HS-27A (cell line): ENCODE measurements around the gene CALN1.

Experiments
- DNase-seq: peaks from one replicate; pipeline ENCODE4 v3.0.0-alpha.2; 2012; ENCODE audit warnings: low read depth, missing footprints

The CALN1 gene

DNA sequence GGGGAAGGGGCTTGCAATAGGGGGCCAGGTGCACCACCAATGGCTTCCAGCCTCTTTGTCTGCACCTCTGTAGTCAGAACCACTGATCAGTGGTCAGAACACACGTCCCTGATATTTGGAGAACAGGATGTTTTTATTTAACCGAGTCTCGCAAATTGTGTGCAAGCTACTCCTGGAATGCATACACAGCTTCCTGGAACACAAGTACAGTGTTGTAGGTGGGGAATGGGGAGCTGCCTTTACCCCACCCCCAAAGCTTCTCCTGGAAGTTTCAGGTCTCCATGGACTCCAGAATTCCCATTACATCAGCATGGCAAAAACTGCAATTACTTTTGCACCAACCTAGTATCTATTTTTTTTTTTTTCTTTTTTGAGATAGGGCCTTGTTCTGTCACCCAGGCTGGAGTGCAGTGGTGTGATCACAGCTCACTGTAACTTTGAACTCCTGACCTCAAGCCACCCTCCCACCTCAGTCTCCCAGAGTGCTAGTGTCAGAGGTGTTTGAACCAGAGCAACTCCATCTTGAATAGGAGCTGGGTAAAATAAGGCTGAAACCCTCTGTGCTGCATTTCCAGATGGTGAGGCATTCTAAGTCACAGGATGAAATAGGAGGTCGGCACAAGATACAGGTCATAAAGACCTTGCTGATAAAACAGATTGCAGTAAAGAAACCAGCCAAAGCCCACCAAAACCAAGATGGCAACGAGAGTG is 374.0 kb downstream of the CALN1 start:
- no peak for DNase-seq

DNA sequence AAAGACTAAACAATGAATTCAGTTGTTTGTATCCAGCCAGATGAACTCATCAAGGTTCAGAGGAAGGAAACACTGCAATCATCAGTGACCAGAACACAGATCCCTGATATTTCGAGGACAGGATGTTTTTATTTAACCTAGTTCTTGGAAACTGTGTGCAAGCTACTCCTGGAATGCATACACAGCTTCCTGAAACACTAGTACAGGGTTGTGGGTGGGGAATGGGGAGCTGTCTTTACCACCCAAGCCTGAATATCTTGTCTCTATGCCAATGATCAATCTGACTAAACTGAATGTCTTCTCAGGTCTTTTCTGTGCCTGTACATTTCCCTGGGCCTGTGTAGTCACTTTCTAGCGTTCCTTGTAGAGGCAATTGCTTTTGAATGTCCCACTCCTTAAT is 374.6 kb downstream of the CALN1 start:
- DNase-seq, result no peak

DNA sequence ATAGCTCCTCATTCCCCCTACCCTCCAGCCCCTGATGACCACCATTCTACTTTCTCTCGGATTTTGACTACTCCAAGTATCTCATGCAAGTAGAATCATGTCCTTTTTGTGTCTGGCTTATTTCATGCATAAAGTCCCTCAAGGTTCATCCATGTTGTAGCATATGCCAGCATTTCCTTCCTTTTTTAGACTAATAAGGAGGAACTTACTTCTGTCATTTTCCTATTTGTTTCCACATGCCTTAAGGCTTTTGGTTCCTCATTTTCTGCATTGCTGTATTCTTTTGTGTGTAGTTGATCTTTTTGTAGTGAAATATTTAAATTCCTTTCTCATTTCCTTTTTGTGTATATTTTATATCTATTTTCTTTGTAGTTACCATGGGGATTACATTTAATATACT is 376.9 kb downstream of the CALN1 start:
- DNase-seq, result no peak

DNA sequence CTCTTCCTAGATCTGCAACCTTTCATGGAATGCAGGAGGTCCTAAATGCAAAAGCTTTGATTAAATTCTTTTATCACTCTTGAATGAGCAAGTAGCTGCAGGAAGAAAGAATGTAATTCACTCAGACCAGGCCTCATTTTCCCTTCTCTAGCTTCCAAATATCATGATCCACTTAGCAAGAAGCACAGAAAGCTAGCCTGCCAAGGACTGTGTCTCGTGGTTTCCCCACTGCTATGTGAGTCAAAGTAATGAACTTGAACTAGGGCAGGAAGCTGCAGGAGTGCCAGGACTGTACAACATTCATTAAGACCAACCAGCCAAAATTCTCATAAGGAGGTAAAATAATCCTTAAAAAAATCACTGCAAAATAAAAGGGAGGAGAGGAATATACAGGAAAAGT is 379.2 kb downstream of the CALN1 start:
- DNase-seq, result no peak

DNA sequence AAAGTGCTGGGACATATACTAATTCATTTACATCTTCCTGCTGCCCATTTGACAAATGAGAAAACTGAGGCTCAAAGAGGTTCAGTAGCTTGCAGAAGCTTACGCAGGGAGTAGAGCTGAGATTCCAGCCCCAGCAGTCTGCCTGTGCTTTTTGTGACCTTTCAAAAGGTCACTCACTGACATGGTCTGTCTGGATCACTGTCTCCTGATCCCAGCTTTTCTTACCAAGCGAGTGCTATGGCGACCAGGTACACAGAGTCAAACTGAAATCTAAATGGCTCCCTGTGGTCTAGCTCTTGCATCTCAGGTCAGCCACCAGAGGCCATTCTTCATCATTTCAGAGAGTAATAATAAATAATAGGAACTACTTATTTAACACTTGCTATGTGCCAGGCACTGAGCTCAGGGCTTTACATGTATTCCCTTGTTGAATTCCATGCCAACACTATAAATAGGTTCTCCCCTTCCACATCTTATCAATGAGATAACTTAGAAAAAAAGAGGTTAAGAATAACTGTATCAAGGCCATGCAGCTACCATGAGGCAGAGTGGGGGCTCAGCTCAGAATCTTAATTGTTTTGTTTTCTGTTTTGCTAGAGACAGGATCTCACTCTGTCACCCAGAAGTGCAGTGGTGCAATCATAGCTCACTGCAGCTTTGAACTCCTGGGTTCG is 381.0 kb downstream of the CALN1 start:
- no peak for DNase-seq

DNA sequence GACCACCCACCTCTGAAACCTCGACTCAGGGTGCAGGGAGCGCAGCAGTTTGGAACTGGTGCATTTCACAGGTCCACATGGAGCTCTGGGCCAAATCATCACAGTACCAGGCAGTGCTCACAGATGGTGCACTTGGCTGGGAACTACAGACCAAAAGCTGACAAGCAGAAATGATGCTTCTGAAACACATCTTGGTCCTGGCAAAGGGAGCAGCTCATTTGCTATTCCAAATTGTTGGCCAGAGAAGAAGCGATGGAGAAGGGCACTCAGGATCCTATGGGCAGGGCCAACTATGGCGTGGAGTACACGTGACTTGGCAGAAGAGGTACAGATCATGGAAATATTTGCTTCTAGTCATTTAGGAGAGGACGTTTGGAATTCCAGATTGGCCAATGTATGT is 383.9 kb downstream of the CALN1 start:
- DNase-seq, result no peak

DNA sequence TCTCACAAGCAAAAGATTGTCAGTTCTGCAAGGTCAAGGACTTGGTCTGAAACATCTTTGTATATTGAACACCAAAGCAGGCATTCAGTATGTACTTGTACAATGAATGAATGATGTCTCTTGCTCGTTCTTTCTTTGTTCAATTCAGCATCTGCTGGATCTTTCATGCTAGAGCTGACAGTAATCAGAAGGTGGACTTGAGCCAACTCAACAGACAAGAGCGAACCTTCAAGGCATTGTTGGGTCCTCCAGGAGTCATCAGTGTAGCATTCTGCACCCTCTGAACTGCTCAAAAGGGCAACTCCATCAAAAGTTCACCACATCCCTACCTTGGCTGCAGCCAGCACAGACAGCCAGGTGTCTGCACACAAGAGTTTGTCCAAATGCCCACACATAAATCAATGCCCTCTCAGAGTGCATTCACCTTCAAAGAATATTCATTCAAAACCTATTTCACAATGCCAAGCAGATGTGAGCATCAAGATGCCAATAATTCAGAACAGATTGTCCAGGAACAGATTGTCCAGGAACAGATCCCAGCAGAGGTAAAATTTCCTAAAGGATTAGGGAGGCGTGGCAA is 386.7 kb downstream of the CALN1 start:
- no peak for DNase-seq

DNA sequence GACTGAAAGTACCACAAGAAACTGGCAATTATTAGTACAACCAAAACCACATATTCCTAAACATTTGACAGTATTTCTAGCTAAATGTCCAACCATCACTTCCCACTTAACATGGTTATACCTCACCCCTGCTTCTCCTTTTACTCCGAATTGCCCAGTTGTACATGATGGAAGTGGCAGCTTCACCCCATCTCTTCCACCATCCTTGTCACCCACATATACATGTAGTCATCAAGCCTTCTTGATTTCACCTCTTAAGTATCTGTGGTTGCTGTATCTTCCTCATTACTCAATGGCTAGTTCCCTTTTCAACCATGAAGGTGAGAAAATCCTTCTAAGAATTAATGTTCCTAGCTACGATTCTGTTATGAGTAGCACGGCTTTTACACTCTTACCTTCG is 388.2 kb downstream of the CALN1 start:
- no peak for DNase-seq

DNA sequence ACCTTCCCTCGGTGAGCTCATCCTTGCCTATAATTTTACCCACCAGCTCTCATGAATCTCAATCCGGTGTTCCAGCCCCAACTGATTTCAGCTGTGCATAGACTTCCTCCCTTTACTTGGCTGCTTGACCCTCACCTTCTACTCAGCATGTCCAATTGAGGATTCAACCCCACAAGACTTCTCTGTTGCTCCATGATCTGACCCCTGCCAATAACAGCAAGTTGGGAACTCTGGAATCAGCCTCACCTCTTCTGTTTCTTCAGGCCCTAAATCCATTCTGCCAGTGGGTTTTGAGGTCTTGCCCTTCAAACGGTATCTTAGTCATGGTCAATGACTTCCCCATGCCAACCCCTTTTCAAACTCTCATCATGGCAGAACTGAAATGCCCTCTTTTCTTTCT is 390.4 kb downstream of the CALN1 start:
- no peak for DNase-seq

DNA sequence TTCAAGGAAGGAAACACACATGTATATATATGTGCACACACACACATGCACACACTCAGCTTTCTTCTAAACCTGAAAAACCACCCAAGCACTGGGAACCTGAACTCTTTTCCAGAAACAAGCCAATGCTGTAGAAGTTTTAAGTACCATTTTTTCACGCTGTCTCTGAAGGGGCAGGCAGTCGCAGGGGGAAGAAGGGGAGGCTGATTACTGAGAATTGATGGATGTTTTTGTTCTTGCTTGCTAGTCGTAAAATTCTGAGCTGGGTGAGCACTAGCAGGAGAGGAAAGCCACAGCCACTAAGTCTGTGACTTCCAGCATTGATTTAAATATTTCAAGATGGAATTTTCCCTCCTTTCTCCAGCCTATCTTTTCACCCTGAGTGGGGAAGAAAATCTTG is 391.8 kb downstream of the CALN1 start:
- no peak for DNase-seq

DNA sequence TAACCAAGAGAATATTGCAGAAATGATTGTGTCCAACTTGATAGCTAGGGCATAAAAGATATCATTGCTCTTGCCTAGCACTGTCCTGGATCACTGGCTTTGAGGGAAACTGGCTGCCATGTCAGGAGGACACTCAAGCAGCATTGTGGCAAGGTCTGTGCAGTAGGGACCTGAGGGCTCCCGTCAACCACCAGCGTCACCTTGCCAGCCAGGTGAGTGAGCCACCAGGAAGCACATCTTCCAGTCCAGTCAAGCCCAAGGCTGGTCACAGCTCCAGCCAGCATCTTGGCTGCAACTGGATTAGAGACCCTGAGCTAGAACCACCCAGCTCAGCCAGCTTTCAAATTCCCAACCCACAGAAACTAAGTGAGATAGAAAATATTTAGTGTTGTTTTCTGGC is 392.7 kb downstream of the CALN1 start:
- DNase-seq, result no peak

DNA sequence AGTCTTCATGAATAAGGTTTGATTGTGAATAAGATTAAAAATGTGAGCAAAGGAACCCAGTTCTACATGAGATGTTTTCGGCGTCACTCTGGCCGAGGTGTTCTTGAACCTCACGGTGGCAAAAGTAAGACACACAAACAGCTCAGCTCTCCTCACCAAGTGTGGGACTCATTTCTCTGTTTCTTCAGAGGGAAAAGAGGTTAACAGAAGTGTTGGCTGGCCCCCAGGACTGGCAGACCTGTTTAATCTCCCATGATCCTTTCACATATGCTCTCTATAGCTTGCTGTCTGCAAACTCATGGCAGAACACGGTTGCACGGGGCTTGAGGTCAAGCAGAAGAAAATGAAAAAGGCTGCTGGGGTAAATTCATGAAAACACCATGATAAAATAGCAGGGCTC is 394.4 kb downstream of the CALN1 start:
- no peak for DNase-seq

DNA sequence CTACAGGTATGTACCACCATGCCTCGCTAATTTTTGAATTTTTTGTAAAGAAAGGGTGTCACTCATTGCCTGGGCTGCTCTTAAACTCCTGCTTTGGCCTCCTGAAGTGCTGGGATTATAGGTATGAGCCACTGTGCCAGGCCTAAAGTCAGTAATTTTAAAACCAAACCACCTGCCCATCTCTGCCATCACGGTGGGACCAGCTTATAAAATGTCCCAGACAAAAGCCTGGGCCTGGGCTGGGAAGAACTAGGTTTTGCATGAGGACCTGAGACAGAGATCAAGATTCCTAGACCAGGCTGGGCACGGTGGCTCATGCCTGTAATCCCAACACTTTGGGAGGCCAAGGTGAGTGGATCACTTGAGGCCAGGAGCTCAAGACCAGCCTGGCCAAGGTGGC is 395.6 kb downstream of the CALN1 start:
- DNase-seq, result no peak

DNA sequence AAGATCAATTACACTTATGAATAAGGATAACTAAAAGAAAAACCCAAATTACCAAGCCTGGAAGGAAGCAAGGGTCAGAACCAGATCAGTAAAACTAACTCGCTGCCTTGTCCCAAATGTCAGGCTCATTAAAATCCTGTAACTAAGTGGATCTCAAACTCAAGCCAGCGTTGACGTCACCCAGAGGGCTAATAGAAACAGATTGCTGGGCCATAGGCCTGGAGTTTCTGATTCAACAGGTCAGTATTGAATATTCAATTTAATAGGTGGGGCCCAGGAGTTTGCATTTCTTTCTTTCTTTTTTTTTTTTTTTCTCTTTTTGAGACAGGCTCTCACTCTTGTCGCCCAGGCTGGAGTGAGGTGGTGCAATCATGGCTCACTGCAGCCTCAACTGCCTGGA is 397.0 kb downstream of the CALN1 start:
- DNase-seq, result no peak

DNA sequence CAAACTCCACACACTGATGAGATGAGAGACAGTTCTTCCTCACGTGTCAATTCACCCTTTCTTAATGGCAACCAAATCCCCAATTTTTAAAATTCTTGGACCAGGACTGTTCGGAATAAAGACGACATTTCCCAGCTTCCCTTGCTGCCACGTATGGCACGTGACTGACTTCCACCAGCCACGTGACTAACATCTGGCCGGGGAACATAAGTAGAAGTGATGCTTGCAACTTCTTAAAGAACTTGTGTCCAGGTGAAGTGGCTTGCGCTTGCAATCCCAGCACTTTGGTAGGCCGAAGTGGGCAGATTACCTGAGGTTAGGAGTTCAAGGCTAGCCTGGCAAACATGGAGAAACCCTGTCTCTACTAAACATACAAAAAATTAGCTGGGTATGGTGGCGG is 405.1 kb downstream of the CALN1 start:
- DNase-seq, result no peak

DNA sequence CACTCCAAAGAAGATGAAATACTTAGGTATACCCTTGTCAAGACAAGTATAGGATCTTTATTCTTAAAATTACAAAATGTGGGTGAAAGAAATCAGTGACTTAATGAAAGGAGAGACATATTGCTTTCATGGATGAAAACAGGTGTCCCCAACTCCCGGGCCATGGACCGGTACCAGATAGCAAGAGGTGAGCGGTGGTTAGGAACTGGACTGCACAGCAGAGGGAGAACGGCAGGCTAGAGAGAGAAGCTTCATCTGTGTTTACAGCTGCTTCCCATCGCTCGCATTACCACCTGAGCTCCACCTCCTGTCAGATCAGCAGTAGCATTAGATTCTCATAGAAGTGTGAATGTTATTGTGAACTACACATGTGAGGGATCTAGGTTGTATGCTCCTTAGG is 408.9 kb downstream of the CALN1 start:
- no peak for DNase-seq

DNA sequence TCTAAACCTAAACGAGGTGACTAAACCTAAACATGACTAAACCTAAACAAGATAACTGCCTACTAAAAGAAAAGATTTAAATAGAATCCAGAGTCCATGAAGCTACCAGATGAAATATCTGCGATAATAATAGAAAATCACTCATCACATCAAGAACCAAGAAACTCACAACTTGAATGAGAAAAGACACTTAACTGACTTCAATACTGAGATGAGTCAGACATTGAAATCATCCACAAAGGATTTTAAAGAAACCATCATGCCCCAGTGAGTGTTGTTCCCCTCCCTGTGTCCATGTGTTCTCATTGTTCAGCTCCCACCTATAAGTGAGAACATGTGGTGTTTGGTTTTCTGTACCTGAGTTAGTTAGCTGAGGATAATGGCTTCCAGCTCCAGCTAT is 416.0 kb downstream of the CALN1 start:
- no peak for DNase-seq

DNA sequence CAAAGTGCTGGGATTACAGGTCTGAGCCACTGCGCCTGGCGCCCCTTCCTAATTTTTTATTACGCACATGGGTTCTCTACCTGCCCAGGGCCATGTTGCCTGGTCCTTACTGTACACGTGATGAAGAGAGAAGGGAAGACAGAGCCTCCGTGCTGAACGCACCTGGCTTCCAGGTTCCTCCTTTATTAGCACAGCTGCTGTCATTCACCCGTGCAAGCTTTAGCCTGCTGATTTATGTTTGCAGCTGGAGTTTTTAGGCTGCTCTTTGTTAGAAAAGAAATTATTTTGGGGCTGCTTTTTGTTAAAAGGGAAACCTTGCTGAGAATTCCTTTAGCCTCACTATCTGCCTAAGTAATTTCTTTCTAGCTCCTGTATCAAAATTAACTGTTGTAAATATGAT is 417.0 kb downstream of the CALN1 start:
- no peak for DNase-seq

DNA sequence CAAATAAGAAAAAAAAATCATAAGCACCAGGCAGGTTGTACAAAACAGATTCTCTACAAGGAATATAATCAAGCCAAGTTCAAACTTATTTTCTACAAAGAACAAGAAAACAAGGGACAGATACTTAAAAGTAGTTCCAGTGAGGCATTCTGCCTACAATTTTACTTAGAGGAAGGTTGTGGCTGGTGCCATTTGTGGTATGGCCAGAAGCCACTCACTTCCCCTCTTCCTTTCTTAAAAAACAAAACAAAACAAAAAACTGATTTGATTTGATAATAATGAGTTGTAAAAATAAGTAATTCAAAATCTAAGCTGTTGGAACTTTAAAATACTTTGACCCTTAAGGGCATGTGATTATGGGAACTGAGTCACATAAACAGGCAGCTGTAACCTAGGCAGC is 420.6 kb downstream of the CALN1 start:
- DNase-seq, result no peak

DNA sequence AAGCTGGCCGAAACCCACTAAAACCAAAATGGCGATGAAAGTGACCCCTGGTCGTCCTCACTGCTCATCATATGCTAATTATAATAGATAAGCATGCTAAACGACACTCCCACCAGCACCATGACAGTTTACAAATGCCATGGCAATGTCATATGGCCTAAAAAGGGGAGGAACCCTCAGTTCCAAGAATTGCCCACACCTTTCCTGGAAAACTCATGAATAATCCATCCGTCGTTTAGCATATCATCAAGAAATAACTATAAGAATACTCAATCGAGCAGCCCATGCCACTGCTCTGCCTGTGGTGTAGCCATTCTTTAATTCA is 422.0 kb downstream of the CALN1 start:
- no peak for DNase-seq

DNA sequence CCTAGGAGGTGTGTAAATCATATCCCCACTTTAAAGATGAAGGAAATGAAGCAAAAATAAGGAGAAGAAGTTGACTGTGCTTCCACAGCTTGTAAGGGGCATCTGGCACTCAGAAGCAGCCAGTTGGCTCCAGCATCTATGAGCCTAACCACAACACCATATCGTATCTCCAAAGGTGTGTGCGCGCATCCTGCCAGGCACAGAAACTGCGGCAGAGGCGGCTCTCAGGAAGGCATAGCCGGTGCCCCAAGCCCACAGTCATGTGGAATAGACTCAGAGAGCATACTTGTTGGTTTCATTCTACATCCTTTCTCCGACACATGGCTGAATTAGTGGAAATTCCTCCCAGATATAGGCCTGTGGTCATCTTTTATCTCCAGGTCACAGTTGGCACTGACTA is 423.9 kb downstream of the CALN1 start:
- DNase-seq, result no peak

DNA sequence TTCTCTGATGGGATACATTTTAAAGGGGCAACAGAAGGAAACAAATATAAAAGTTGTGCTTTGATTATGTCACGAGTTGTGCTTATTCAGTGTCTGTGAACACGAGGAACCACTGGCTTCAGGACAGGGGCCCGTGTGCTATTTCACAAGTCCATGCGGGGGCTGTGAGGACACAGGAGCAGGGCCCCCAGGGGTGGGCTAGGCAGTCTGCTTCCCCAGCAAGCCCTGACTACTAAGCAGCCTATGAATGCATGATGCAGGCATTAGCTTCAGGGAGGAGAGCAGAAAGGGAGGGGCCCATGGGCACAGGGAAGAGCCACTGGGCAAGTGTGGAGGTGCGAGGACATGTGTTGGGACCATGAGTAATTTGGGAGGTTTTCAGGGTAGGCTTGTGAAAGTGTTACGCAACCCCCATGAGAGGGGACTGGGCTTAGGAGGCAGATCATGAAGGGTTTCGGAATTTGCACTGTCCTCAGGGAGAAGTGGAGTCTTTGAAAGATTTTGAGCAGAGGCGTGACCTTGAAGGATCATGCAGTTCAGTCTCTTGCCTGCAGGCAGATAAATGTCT is 424.9 kb downstream of the CALN1 start:
- no peak for DNase-seq

DNA sequence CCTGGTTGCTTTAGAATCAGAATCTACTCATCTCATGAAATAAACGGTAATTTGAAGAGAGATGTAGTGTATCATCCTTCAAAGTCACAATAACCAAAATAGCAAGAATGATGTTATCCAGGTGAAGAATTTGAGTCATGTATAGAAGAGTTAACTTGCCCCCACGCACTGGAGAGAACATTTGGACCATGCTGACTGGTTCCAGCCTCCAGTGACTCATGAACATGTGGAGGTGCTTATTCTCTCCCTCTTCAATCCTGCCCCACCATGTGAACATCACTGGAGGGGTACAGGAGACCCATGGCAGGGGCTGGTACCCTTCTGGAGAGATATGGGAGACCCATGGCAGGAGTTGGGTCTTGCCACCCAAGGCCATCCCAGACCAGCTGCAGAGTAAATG is 427.8 kb downstream of the CALN1 start:
- DNase-seq, result no peak

DNA sequence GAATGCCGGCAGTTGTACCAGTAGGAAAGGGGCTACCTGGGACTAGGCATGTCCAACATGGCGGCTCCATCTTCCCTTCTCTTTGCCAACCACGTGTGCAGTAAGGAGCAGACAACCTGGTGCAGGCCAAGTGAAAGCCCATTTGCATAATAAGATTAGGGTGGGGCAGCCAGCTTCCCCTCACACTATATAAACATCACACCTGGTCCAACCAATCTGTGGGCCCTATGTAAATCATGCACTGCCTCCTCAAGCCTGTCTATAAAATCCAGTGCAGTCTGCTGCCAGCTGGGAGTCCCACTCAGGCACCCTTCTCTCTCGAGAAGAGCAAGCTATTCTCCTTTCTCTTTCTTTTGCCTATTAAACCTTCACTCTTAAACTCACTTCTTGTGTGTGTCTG is 429.3 kb downstream of the CALN1 start:
- no peak for DNase-seq
